HepG2 (cell line): ENCODE data around the gene AOX1. TPM values are rescaled to one million over a fixed set of nuclear protein-coding genes. Genes with fewer than 3 reads are reported as not detected.

ENCODE experiments used
- ARID3A ChIP-seq: IDR thresholded peaks from 2 replicates; pipeline ENCODE4 v1.6.1; 2012; ENCODE audit warnings: low read depth, low read length, improper control_type of control experiment
- CBX2 ChIP-seq, 2 experiments: fragments of 200-600 bp in 1 of 2; sonication (generic); formaldehyde crosslinking in 1 of 2; IDR thresholded peaks; 2 replicates each; pipeline versions ENCODE4 v1.7.0 to v1.8.1; 2018 to 2022; ENCODE audit warnings: low read depth in 2 of 2, low read length in 1 of 2, mild to moderate bottlenecking in 1 of 2, missing genetic modification reagents in 1 of 2
- FOXK2 ChIP-seq: fragments of 450-650 bp; IDR thresholded peaks from 2 replicates; pipeline ENCODE4 v1.6.1; 2016
- GATAD2A ChIP-seq: IDR thresholded peaks from 2 replicates; pipeline ENCODE4 v1.6.1; 2016
- GFI1 ChIP-seq: sonication (generic); formaldehyde crosslinking; IDR thresholded peaks from 2 replicates; pipeline ENCODE4 v1.5.0; 2020; ENCODE audit warnings: missing genetic modification reagents, mild to moderate bottlenecking, borderline replicate concordance
- HMGXB3 ChIP-seq: sonication (generic); formaldehyde crosslinking; IDR thresholded peaks from 2 replicates; pipeline ENCODE4 v1.4.0; 2020; ENCODE audit warnings: missing genetic modification reagents, borderline replicate concordance
- HNRNPK ChIP-seq: fragments of 200-400 bp; formaldehyde crosslinking; IDR thresholded peaks from 2 replicates; pipeline ENCODE4 v1.6.1; 2018; ENCODE audit warnings: low read length, low read depth, moderate library complexity, mild to moderate bottlenecking; ENCODE audit not compliant: poor library complexity, severe bottlenecking
- HNRNPUL1 ChIP-seq: fragments of 200-400 bp; formaldehyde crosslinking; IDR thresholded peaks from 2 replicates; pipeline ENCODE4 v1.6.1; 2017; ENCODE audit warnings: low read depth, mild to moderate bottlenecking, low read length, moderate library complexity
- KLF16 ChIP-seq, 2 experiments: sonication (generic) in 1 of 2; formaldehyde crosslinking in 1 of 2; IDR thresholded peaks; 2 replicates each; pipeline versions ENCODE4 v1.6.1 to v1.8.0; 2016 to 2023; ENCODE audit warnings: missing genetic modification reagents in 2 of 2, missing compliant biosample characterization in 1 of 2
- NBN ChIP-seq: fragments of 450-650 bp; conservative IDR thresholded peaks from 2 replicates; pipeline ENCODE4 v1.6.1; 2017
- SIX4 ChIP-seq: sonication (generic); formaldehyde crosslinking; IDR thresholded peaks from 2 replicates; pipeline ENCODE4 v1.4.0; 2020; ENCODE audit warnings: missing genetic modification reagents
- ZKSCAN5 ChIP-seq: sonication (generic); formaldehyde crosslinking; IDR thresholded peaks from 2 replicates; pipeline ENCODE4 v1.5.1; 2020; ENCODE audit warnings: mild to moderate bottlenecking, missing genetic modification reagents
- ZNF205 ChIP-seq: IDR thresholded peaks from 2 replicates; pipeline ENCODE4 v1.6.1; 2018; ENCODE audit warnings: missing biosample characterization, missing genetic modification reagents
- polyA plus RNA-seq, 8 experiments: library from polyadenylated mRNA; depleted of rRNA in 3 of 8; stranded (reverse) in 7 of 8; unstranded in 1 of 8; fragments of >200 nt; fragmentation: Illumina TruSeq in 4 of 8; extraction: Trizol in 4 of 8; gene quantifications; 2 replicates each; pipeline versions ENCODE4 v1.2.1 to v1.2.3, GENCODE V29; 2011 to 2016; ENCODE audit warnings: low read depth in 4 of 8, missing spikeins in 1 of 8, mixed read lengths in 1 of 8; ENCODE audit not compliant: insufficient read depth in 1 of 8
- total RNA-seq, 5 experiments: library from RNA; depleted of rRNA; stranded (reverse); fragments of >200 nt; fragmentation: Illumina TruSeq; extraction: Trizol; gene quantifications; 2 replicates each; pipeline ENCODE4 v1.2.3, GENCODE V29; 2016; ENCODE audit warnings: low read depth in 1 of 5
- TF ChIP-seq, protein P1 (sequence below): IDR thresholded peaks from 2 replicates; pipeline ENCODE4 v1.6.1; 2016; ENCODE audit warnings: low read depth, missing genetic modification reagents, missing compliant biosample characterization
- TF ChIP-seq, protein P2 (sequence below): sonication (generic); formaldehyde crosslinking; IDR thresholded peaks from 2 replicates; pipeline ENCODE4 v1.4.0; 2020; ENCODE audit warnings: missing genetic modification reagents
- TF ChIP-seq, protein P3 (sequence below): IDR thresholded peaks from 2 replicates; pipeline ENCODE4 v1.6.1; 2018; ENCODE audit warnings: missing genetic modification reagents

Gene AOX1
- total and polyA plus RNA-seq, 2 of the 13 experiments (the other 11 are each of a cell fraction or from before 2014, with no cell fraction given), result 9.2 to 18.0 TPM

- TF ChIP-seq HMGXB3 (CRISPR knock-in tag), result 0 out of 2 replicates have a peak, but pooled peaks have one; percentile 28
- TF ChIP-seq NBN, result no peak
- TF ChIP-seq ZNF205, result peak; percentile 70; the same call in 1 of the 2 replicates
- TF ChIP-seq, protein P1, sequence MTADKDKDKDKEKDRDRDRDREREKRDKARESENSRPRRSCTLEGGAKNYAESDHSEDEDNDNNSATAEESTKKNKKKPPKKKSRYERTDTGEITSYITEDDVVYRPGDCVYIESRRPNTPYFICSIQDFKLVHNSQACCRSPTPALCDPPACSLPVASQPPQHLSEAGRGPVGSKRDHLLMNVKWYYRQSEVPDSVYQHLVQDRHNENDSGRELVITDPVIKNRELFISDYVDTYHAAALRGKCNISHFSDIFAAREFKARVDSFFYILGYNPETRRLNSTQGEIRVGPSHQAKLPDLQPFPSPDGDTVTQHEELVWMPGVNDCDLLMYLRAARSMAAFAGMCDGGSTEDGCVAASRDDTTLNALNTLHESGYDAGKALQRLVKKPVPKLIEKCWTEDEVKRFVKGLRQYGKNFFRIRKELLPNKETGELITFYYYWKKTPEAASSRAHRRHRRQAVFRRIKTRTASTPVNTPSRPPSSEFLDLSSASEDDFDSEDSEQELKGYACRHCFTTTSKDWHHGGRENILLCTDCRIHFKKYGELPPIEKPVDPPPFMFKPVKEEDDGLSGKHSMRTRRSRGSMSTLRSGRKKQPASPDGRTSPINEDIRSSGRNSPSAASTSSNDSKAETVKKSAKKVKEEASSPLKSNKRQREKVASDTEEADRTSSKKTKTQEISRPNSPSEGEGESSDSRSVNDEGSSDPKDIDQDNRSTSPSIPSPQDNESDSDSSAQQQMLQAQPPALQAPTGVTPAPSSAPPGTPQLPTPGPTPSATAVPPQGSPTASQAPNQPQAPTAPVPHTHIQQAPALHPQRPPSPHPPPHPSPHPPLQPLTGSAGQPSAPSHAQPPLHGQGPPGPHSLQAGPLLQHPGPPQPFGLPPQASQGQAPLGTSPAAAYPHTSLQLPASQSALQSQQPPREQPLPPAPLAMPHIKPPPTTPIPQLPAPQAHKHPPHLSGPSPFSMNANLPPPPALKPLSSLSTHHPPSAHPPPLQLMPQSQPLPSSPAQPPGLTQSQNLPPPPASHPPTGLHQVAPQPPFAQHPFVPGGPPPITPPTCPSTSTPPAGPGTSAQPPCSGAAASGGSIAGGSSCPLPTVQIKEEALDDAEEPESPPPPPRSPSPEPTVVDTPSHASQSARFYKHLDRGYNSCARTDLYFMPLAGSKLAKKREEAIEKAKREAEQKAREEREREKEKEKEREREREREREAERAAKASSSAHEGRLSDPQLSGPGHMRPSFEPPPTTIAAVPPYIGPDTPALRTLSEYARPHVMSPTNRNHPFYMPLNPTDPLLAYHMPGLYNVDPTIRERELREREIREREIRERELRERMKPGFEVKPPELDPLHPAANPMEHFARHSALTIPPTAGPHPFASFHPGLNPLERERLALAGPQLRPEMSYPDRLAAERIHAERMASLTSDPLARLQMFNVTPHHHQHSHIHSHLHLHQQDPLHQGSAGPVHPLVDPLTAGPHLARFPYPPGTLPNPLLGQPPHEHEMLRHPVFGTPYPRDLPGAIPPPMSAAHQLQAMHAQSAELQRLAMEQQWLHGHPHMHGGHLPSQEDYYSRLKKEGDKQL (CRISPR knock-in tag), result no peak
- TF ChIP-seq HNRNPK, result no peak
- TF ChIP-seq FOXK2, result peak; percentile 82
- peak in 1 of 2 experiments; percentile 53; a peak in 1 of 4 replicates for TF ChIP-seq KLF16 (CRISPR knock-in tag; IDR thresholded peaks at IDR 0.05)
- 0 out of 2 replicates have a peak, but pooled peaks have one; percentile 44 for TF ChIP-seq SIX4 (CRISPR knock-in tag)
- TF ChIP-seq, protein P2, sequence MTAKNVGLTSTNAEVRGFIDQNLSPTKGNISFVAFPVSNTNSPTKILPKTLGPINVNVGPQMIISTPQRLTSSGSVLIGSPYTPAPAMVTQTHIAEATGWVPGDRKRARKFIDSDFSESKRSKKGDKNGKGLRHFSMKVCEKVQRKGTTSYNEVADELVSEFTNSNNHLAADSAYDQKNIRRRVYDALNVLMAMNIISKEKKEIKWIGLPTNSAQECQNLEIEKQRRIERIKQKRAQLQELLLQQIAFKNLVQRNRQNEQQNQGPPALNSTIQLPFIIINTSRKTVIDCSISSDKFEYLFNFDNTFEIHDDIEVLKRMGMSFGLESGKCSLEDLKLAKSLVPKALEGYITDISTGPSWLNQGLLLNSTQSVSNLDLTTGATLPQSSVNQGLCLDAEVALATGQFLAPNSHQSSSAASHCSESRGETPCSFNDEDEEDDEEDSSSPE (CRISPR knock-in tag), result no peak
- TF ChIP-seq, protein P3, sequence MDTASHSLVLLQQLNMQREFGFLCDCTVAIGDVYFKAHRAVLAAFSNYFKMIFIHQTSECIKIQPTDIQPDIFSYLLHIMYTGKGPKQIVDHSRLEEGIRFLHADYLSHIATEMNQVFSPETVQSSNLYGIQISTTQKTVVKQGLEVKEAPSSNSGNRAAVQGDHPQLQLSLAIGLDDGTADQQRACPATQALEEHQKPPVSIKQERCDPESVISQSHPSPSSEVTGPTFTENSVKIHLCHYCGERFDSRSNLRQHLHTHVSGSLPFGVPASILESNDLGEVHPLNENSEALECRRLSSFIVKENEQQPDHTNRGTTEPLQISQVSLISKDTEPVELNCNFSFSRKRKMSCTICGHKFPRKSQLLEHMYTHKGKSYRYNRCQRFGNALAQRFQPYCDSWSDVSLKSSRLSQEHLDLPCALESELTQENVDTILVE (CRISPR knock-in tag), result peak; percentile 27; the same call in 1 of the 2 replicates
- TF ChIP-seq ZKSCAN5 (CRISPR knock-in tag), result no peak
- no peak for TF ChIP-seq HNRNPUL1
- peak; percentile 35; the same call in 1 of the 2 replicates for TF ChIP-seq GFI1 (CRISPR knock-in tag)
- no peak for TF ChIP-seq CBX2 (IDR thresholded peaks at IDR 0.05; ENCODE audit: low read depth, low read length)
- TF ChIP-seq CBX2 (CRISPR knock-in tag; IDR thresholded peaks at IDR 0.05; ENCODE audit: low read depth), result no peak
- peak; percentile 76 for TF ChIP-seq ARID3A
- peak; percentile 83 for TF ChIP-seq GATAD2A (CRISPR knock-in tag)
Observed at GRCh38 chr2:200578778-200579177, 7.0 kb upstream of the AOX1 start (continued).
